T-cell (primary cell): ENCODE measurements around the gene FKBP10. TPM values are rescaled to one million over a fixed set of nuclear protein-coding genes. Genes with fewer than 3 reads are reported as not detected.

Experiments used
- ATAC-seq, 4 experiments: fragments of 200-7000 bp in 3 of 4; fragments of 150-1000 bp in 1 of 4; cut with Tn5 transposase; replicated peaks in 1 of 4; 1 replicate in 3 of 4; 2 replicates in 1 of 4; pipeline ENCODE4 v1.10.0; 2021; ENCODE audit warnings: moderate library complexity in 3 of 4, mild to moderate bottlenecking in 2 of 4, moderate number of reproducible peaks in 1 of 4
- CTCF ChIA-PET, 2 donors: fragments of 300-600 bp; sonication (Branson Sonifier 250); formaldehyde crosslinking; loops; one replicate each; lab custom pipeline; 2022; ENCODE audit warnings: antibody characterized with exemption in 2 of 2; lab: Charles Lee
- POLR2A ChIA-PET, 2 donors: fragments of 300-600 bp; sonication (Branson Sonifier 250); formaldehyde crosslinking; loops; one replicate each; lab custom pipeline; 2022; ENCODE audit warnings: antibody characterized with exemption in 2 of 2; lab: Charles Lee
- DNase-seq, 35 experiments: peaks; one replicate each; pipeline versions ENCODE4 v3.0.0 to v3.0.0-alpha.2; 2013 to 2023
- H3K27ac ChIP-seq: one replicate; pipeline ENCODE4 v1.5.1; 2013; ENCODE audit warnings: low read length
- H3K27me3 ChIP-seq, 2 experiments: replicated peaks in 1 of 2; 1 replicate in 1 of 2; 2 replicates in 1 of 2; pipeline versions ENCODE4 v1.6.1 to v1.7.0; 2013; ENCODE audit warnings: low read length in 1 of 2, mixed read lengths in 1 of 2; ENCODE audit not compliant: control insufficient read depth in 2 of 2, insufficient read depth in 2 of 2; ENCODE audit errors: extremely low read depth in 1 of 2
- H3K36me3 ChIP-seq, 2 donors: 1 replicate in 1 of 2; 2 replicates in 1 of 2; pipeline versions ENCODE4 v1.6.1 to v1.7.0; 2013; ENCODE audit warnings: low read length in 1 of 2; ENCODE audit not compliant: control insufficient read depth in 2 of 2, insufficient read depth in 1 of 2; ENCODE audit errors: extremely low read depth in 1 of 2
- H3K4me1 ChIP-seq, 2 experiments: 1 replicate in 1 of 2; 2 replicates in 1 of 2; pipeline versions ENCODE4 v1.6.1 to v1.7.0; 2013; ENCODE audit warnings: low read length in 2 of 2, mixed read lengths in 1 of 2; ENCODE audit not compliant: insufficient read depth in 2 of 2, control insufficient read depth in 1 of 2; ENCODE audit errors: extremely low read depth in 1 of 2
- H3K4me3 ChIP-seq, 2 donors: 1 replicate in 1 of 2; 2 replicates in 1 of 2; pipeline versions ENCODE4 v1.5.1 to v1.7.0; 2013; ENCODE audit warnings: mild to moderate bottlenecking in 2 of 2, low read length in 1 of 2, moderate library complexity in 1 of 2; ENCODE audit not compliant: control insufficient read depth in 1 of 2; ENCODE audit errors: extremely low read depth in 1 of 2
- H3K9me3 ChIP-seq: 2 replicates; pipeline ENCODE4 v1.7.0; 2013
- H3K27ac Mint-ChIP-seq, 2 donors: one replicate each; pipeline ENCODE4 v1.8.0; 2020 to 2021; ENCODE audit warnings: mild to moderate bottlenecking in 2 of 2, mixed read lengths in 2 of 2
- H3K27me3 Mint-ChIP-seq, 2 donors: one replicate each; pipeline ENCODE4 v1.8.0; 2021 to 2022; ENCODE audit warnings: mixed read lengths in 2 of 2
- H3K36me3 Mint-ChIP-seq: one replicate; pipeline ENCODE4 v1.8.0; 2021; ENCODE audit warnings: mixed read lengths
- H3K4me1 Mint-ChIP-seq, 3 donors: one replicate each; pipeline ENCODE4 v1.8.0; 2020 to 2022; ENCODE audit warnings: mixed read lengths in 3 of 3, mild to moderate bottlenecking in 1 of 3
- H3K4me3 Mint-ChIP-seq, 3 donors: one replicate each; pipeline ENCODE4 v1.8.0; 2020 to 2022; ENCODE audit warnings: mild to moderate bottlenecking in 3 of 3, mixed read lengths in 3 of 3, moderate library complexity in 3 of 3
- H3K9me3 Mint-ChIP-seq, 3 donors: one replicate each; pipeline ENCODE4 v1.8.0; 2020 to 2022; ENCODE audit warnings: mixed read lengths in 3 of 3
- WGBS: methylation state at CpG from one replicate; pipeline ENCODE4 v1.1.5; 2013; ENCODE audit warnings: missing lambda C conversion rate; ENCODE audit not compliant: insufficient coverage; 5-methylcytosine and 5-hydroxymethylcytosine counted together
- total RNA-seq, 35 experiments: library from RNA in 6 of 35; stranded (reverse) in 6 of 35; fragments of 120-200 nt in 1 of 35; gene quantifications; one replicate each; pipeline versions ENCODE4 v1.2.1 to v1.2.4 and lab custom pipeline; 2013 to 2026

FKBP10 gene
- total RNA-seq, 5 donors from 2014 or later (not counting 1 experiment from before 2014, with no cell fraction given) = 0.49 to 1.3 (median 1.1) TPM; not detected in 1

DNA sequence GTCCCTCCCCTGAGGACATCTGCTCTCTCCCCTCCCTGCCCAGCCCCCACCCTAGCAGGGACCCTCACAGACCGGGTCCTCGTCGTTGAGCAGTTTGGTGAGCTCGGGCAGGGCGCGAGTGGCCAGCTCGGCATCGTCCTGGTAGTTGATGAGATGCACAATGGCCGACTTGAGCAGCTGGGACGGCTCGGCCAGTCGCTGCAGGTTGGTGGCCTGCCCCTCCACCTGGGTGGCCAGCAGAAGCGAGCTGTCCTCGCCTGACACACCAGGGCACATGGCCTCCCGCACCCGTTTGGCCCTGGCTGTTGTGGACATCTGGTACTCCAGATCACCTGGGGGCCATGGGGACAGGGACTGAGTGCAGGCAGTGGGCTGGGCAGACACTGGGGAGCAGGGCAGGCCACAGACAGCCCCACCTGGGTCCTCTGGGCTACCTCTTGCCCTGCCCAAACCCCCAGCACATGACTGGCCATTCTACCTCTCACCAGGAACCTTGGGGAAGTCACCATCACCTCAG, 43.4 kb upstream of the FKBP10 start:
- no peak for ATAC-seq
- WGBS = 79% methylated on average over 16 of the region's 16 CpGs

DNA sequence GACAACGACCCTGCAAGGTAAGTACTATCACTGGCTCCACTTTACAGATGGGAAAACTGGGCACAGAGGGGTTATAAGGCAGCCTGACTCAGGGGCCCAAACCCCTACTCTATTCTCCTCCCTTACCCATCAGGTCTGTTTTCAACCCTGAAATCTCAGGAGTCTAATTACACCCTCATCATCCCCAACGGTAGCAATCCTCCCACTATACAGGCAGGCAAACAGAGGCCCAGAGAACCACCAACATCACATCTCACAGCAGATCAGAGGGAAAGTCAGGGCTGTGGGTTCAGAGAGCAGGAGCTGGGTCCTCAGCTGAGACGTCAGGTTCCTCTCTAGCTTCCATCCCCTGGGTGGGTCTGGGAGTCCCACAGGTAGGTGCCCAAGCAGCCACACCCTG, 42.8 kb upstream of the FKBP10 start:
- WGBS = 76% methylated on average over 3 of the region's 3 CpGs
- no peak for DNase-seq
- H3K27ac ChIP-seq = no peak overlapping the region
- no peaks in the 10 kb centered on the region for H3K4me1 ChIP-seq
- peaks cover 0 to 25% of the 10 kb centered on the region in 2 experiments for H3K27me3 ChIP-seq
- CTCF ChIA-PET = no interaction called here
- H3K9me3 Mint-ChIP-seq = no peaks in the 10 kb centered on the region
- no peaks in the 10 kb centered on the region for H3K36me3 ChIP-seq
- peaks cover 3 to 5% (median 4%) of the 10 kb centered on the region in 3 donors for H3K4me1 Mint-ChIP-seq
- no peak overlapping the region for H3K27ac Mint-ChIP-seq
- H3K36me3 Mint-ChIP-seq = no peaks in the 10 kb centered on the region
- H3K9me3 ChIP-seq = no peaks in the 10 kb centered on the region
- H3K4me3 ChIP-seq = no peak overlapping the region
- no peak for ATAC-seq
- POLR2A ChIA-PET = no interaction called here
- H3K4me3 Mint-ChIP-seq = no peak overlapping the region
- peaks cover 0 to 4% of the 10 kb centered on the region in 2 donors for H3K27me3 Mint-ChIP-seq

More for the DNA sequence above, 43.4 kb upstream of the FKBP10 start:
- no peak overlapping the region for H3K4me3 Mint-ChIP-seq
- H3K9me3 Mint-ChIP-seq = no peaks in the 10 kb centered on the region
- no peak overlapping the region for H3K27ac Mint-ChIP-seq
- Histone ChIP-seq H3K36me3 (peaks cover 0 to 3% of the 10 kb centered on the region in 2 donors), H3K4me3 (no peak overlapping the region), H3K4me1 (no peaks in the 10 kb centered on the region), H3K27me3 (peaks cover 0 to 22% of the 10 kb centered on the region in 2 experiments), H3K9me3 (no peaks in the 10 kb centered on the region), H3K27ac (no peak overlapping the region)
- H3K36me3 Mint-ChIP-seq = no peaks in the 10 kb centered on the region
- H3K27me3 Mint-ChIP-seq = peaks cover 0 to 4% of the 10 kb centered on the region in 2 donors
- ChIA-PET CTCF (interaction anchor here in 1 of 2 donors (0.7 kb wide), 1 partner anchor 30 kb away, joined by 5 read pairs; no protein-coding TSS in a partner anchor), POLR2A (no interaction called here)
- DNase-seq = no peak
- H3K4me1 Mint-ChIP-seq = peaks cover 3 to 5% (median 4%) of the 10 kb centered on the region in 3 donors

- ChIA-PET CTCF (no interaction called here), POLR2A (interaction anchor here in 1 of 2 donors (0.6 kb wide), 1 partner anchor 14 kb away, joined by 3 read pairs; no protein-coding TSS in a partner anchor)
- H3K27ac Mint-ChIP-seq = no peak overlapping the region
Observed at GRCh38 chr17:41771389-41772206, 41.2 kb upstream of the FKBP10 start.

GRCh38 chr17:41772218-41772585, 40.6 kb upstream of the FKBP10 start:
- Histone ChIP-seq H3K4me1 (no peaks in the 10 kb centered on the region), H3K36me3 (peaks cover 0 to under 1% of the 10 kb centered on the region in 2 donors), H3K4me3 (no peak overlapping the region), H3K27me3 (peaks cover 0 to 37% of the 10 kb centered on the region in 2 experiments), H3K9me3 (no peaks in the 10 kb centered on the region), H3K27ac (no peak overlapping the region)
- H3K4me3 Mint-ChIP-seq = no peak overlapping the region
- no peaks in the 10 kb centered on the region for H3K36me3 Mint-ChIP-seq
- POLR2A ChIA-PET = no interaction called here
- H3K9me3 Mint-ChIP-seq = no peaks in the 10 kb centered on the region
- peaks cover 0 to 12% of the 10 kb centered on the region in 2 donors for H3K27me3 Mint-ChIP-seq
- WGBS = 82% methylated on average over 4 of the region's 4 CpGs
- CTCF ChIA-PET = no interaction called here
- ATAC-seq (no peak), DNase-seq (no peak)
- H3K27ac Mint-ChIP-seq = no peak overlapping the region
- peaks cover 3 to 5% (median 4%) of the 10 kb centered on the region in 3 donors for H3K4me1 Mint-ChIP-seq

More at GRCh38 chr17:41771389-41772206, 41.2 kb upstream of the FKBP10 start:
- DNase-seq = no peak
- H3K27ac ChIP-seq = no peak overlapping the region
- ATAC-seq = no peak
- H3K36me3 ChIP-seq = no peaks in the 10 kb centered on the region
- H3K4me1 ChIP-seq = no peaks in the 10 kb centered on the region
- Mint-ChIP-seq H3K27me3 (peaks cover 0 to 12% of the 10 kb centered on the region in 2 donors), H3K4me1 (peaks cover 3 to 5% (median 4%) of the 10 kb centered on the region in 3 donors), H3K36me3 (no peaks in the 10 kb centered on the region), H3K9me3 (no peaks in the 10 kb centered on the region), H3K4me3 (no peak overlapping the region)
- WGBS = 79% methylated on average over 13 of the region's 17 CpGs
- H3K4me3 ChIP-seq = no peak overlapping the region
- no peaks in the 10 kb centered on the region for H3K9me3 ChIP-seq
- peaks cover 0 to 33% of the 10 kb centered on the region in 2 experiments for H3K27me3 ChIP-seq

DNA sequence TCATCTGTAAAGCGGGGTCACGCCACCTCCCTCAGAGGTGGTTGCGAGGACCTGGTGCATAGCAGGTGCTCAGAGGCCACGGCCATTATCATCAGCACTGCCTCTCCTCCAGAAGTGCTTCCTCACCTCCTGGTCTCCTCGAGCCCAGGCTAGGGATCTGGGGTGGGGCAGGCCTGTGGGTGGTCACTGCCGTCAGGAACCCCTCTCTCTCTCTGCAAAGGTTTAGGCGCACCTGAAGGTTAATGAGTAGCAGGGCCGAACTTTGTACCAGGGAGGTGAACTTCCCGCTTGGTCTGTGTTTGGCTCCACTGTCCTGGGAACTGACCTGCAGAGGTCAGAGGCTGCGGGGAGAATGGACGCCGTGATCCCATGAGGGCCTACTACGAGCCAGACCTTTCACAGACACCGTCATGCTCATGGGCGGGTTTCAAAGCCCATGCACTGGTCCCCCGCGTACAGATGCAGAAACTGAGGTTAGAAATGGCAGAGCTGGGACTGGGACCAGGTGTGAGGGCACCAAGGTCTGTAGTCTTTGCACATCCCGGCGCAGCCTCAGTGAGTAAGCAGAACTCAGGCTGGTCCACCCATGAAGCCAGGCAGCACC, 40.1 kb upstream of the FKBP10 start:
- no peak overlapping the region for H3K27ac Mint-ChIP-seq
- peaks cover 3 to 5% (median 4%) of the 10 kb centered on the region in 3 donors for H3K4me1 Mint-ChIP-seq
- ChIA-PET CTCF (no interaction called here), POLR2A (no interaction called here)
- Histone ChIP-seq H3K27me3 (peaks cover 0 to 42% of the 10 kb centered on the region in 2 experiments), H3K27ac (no peak overlapping the region), H3K4me3 (no peak overlapping the region), H3K4me1 (no peaks in the 10 kb centered on the region), H3K36me3 (peaks cover 0 to 3% of the 10 kb centered on the region in 2 donors), H3K9me3 (no peaks in the 10 kb centered on the region)
- DNase-seq = no peak
- ATAC-seq = no peak
- H3K27me3 Mint-ChIP-seq = peaks cover 0 to 12% of the 10 kb centered on the region in 2 donors
- no peaks in the 10 kb centered on the region for H3K9me3 Mint-ChIP-seq
- H3K4me3 Mint-ChIP-seq = no peak overlapping the region
- no peaks in the 10 kb centered on the region for H3K36me3 Mint-ChIP-seq
- WGBS = 88% methylated on average over 14 of the region's 19 CpGs

DNA sequence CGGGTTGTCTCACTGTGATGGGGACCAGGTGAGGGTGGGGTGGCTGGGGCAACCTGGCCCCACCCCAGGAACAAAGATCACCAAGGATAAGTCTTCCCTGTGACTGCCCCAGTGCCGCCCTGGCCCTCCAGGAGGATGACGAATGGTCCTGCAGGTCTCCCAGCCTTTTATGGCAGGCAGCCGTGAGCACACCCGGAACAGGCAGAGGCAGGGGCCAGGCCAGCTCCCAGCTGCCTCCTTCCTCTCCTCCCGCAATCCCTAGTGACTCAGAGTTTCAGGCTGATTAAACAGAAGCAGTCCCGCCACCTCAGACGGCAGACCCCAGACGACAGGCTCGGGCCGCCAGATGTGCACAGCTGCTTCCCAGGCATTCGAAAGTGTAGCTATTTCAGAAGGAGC, 39.6 kb upstream of the FKBP10 start:
- Mint-ChIP-seq H3K9me3 (no peaks in the 10 kb centered on the region), H3K27ac (no peak overlapping the region), H3K27me3 (peaks cover 0 to 12% of the 10 kb centered on the region in 2 donors), H3K36me3 (no peaks in the 10 kb centered on the region), H3K4me1 (peaks cover 3 to 5% (median 4%) of the 10 kb centered on the region in 3 donors), H3K4me3 (no peak overlapping the region)
- H3K9me3 ChIP-seq = no peaks in the 10 kb centered on the region
- WGBS = 88% methylated on average over 12 of the region's 12 CpGs
- CTCF ChIA-PET = interaction anchor here in 1 of 2 donors (0.6 kb wide), 1 partner anchor 26 kb away, joined by 3 read pairs; no protein-coding TSS in a partner anchor
- H3K27me3 ChIP-seq = peaks cover 0 to 44% of the 10 kb centered on the region in 2 experiments
- POLR2A ChIA-PET = no interaction called here
- no peaks in the 10 kb centered on the region for H3K4me1 ChIP-seq
- no peak overlapping the region for H3K27ac ChIP-seq
- H3K4me3 ChIP-seq = no peak overlapping the region
- H3K36me3 ChIP-seq = peaks cover 0 to 3% of the 10 kb centered on the region in 2 donors
- DNase-seq = no peak
- ATAC-seq = no peak
